CD4-positive, alpha-beta T cell treated with Interleukin-2 at 100 ng/mL for 4 hours (primary cell): Measurements from ENCODE around the gene RAB43.
"Not testable (repeated sequence)": the region's sequence is repeated elsewhere in the genome, so short reads cannot be mapped to it uniquely, and the experiment has no call there.

ENCODE experiments used
- DNase-seq: peaks from one replicate; pipeline ENCODE4 v3.0.0-alpha.2; 2020; ENCODE audit warnings: low spot score

RAB43 gene

GRCh38 chr3:129121792-129122411 lies at the start of gene RAB43:
TSS of gene RAB43 (minus strand) at chr3:129121804. CDS start at chr3:129121489, 315 bp downstream.
- peak; percentile 87 for DNase-seq

- DNase-seq: no peak
Measured at GRCh38 chr3:129166579-129167332, 45.2 kb upstream of the RAB43 start.

GRCh38 chr3:129165594-129165993 lies 44.0 kb upstream of the RAB43 start:
- DNase-seq: not testable (repeated sequence)

- DNase-seq: no peak
Measured at GRCh38 chr3:129164500-129164899, 42.9 kb upstream of the RAB43 start.

- no peak for DNase-seq
Measured at GRCh38 chr3:129162729-129163579, 41.4 kb upstream of the RAB43 start.

GRCh38 chr3:129161860-129162271 lies 40.3 kb upstream of the RAB43 start:
- DNase-seq: no peak

- DNase-seq: peak; percentile 93
Measured at GRCh38 chr3:129160891-129161859, 39.6 kb upstream of the RAB43 start, which contains the start of gene ISY1. TSS of gene ISY1 (minus strand) at chr3:129161063. CDS start at chr3:129160975, 88 bp downstream.

GRCh38 chr3:129144786-129145185 lies 23.2 kb upstream of the RAB43 start:
- DNase-seq: no peak

GRCh38 chr3:129141011-129141410 lies 19.4 kb upstream of the RAB43 start:
- DNase-seq: not testable (repeated sequence)

GRCh38 chr3:129139911-129140310 lies 18.3 kb upstream of the RAB43 start:
- no peak for DNase-seq

GRCh38 chr3:129136275-129136674 lies 14.7 kb upstream of the RAB43 start:
- DNase-seq: not testable (repeated sequence)

GRCh38 chr3:129132097-129132866 lies 10.7 kb upstream of the RAB43 start:
- no peak for DNase-seq

- DNase-seq: no peak
Measured at GRCh38 chr3:129131465-129132088, 10.0 kb upstream of the RAB43 start.

- DNase-seq: no peak
Measured at GRCh38 chr3:129130291-129130813, 8.7 kb upstream of the RAB43 start.

GRCh38 chr3:129128357-129129155 lies 7.0 kb upstream of the RAB43 start:
- DNase-seq: no peak

GRCh38 chr3:129126726-129127280 lies 5.2 kb upstream of the RAB43 start:
- no peak for DNase-seq

GRCh38 chr3:129123314-129124060 lies 1.9 kb upstream of the RAB43 start:
- peak; percentile 16 for DNase-seq
